B cell (primary cell): ENCODE measurements around the gene SLC6A6.

Experiments used
- EZH2 ChIP-seq: IDR thresholded peaks from 2 replicates; pipeline ENCODE4 v1.6.1; 2012; ENCODE audit warnings: borderline replicate concordance, low read depth, mild to moderate bottlenecking, moderate library complexity, low read length; ENCODE audit not compliant: insufficient read depth, poor library complexity, severe bottlenecking
- TF ChIP-seq, protein P1 (sequence below): fragments of 200-600 bp; IDR thresholded peaks from one replicate; pipeline ENCODE4 v1.8.0; 2022; ENCODE audit warnings: antibody characterized with exemption, mild to moderate bottlenecking

DNA sequence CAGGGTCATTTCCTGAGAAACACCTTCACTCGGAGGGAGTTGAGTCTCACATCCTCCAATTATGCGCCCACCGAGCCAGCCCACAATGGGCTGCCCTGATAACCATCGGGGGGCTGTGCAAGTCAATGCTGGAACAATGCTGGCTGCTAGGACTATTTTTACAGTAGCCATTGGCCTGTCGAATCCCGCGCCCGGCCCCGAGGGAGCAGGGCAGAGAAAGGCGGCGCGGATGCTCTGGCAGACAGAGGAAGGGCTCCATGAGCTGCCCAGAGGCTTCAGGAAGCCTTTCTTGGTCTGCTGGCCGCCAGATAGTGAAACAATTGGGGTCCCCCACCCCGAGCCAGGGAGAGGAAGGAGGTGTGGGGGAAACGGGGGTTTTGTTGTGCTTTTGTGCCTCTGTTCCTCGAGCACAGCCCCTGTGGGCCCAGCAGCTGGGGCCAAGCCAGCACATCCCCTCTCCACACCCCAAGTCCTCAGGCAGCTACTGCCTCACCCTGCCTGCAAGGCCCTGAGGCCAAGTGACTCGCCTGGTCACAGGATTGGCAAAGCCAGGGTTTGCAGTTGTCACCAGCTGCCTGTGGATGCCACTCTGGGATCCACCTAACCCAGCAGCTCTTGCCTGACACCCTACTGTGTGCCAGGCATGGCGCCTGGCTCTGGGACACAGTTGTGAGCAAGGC, 39.0 kb downstream of the SLC6A6 start:
- TF ChIP-seq, protein P1, sequence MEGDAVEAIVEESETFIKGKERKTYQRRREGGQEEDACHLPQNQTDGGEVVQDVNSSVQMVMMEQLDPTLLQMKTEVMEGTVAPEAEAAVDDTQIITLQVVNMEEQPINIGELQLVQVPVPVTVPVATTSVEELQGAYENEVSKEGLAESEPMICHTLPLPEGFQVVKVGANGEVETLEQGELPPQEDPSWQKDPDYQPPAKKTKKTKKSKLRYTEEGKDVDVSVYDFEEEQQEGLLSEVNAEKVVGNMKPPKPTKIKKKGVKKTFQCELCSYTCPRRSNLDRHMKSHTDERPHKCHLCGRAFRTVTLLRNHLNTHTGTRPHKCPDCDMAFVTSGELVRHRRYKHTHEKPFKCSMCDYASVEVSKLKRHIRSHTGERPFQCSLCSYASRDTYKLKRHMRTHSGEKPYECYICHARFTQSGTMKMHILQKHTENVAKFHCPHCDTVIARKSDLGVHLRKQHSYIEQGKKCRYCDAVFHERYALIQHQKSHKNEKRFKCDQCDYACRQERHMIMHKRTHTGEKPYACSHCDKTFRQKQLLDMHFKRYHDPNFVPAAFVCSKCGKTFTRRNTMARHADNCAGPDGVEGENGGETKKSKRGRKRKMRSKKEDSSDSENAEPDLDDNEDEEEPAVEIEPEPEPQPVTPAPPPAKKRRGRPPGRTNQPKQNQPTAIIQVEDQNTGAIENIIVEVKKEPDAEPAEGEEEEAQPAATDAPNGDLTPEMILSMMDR = no peak
- no peak for TF ChIP-seq EZH2
